Karpas-422 (cell line): ENCODE data around the gene HTT-AS. TPM values are rescaled to one million over a fixed set of nuclear protein-coding genes. Genes with fewer than 3 reads are reported as not detected.

ENCODE experiments used
- DNase-seq: peaks from one replicate; pipeline ENCODE4 v3.0.0-alpha.2; 2015
- H2AFZ ChIP-seq: fragments of 200-600 bp; sonication (generic); 2 replicates; pipeline ENCODE4 v1.6.1; 2014; ENCODE audit warnings: antibody characterized with exemption, low read length, mixed read lengths
- H3K27ac ChIP-seq: fragments of 200-600 bp; sonication (generic); 2 replicates; pipeline ENCODE4 v1.5.1; 2014; ENCODE audit warnings: mild to moderate bottlenecking, low read length, moderate library complexity
- H3K27me3 ChIP-seq: fragments of 200-600 bp; sonication (generic); 2 replicates; pipeline ENCODE4 v1.6.1; 2014; ENCODE audit warnings: low read length, mixed read lengths
- H3K36me3 ChIP-seq: fragments of 200-600 bp; sonication (generic); 2 replicates; pipeline ENCODE4 v1.6.1; 2014; ENCODE audit warnings: low read length, mixed read lengths; ENCODE audit not compliant: insufficient read depth
- H3K4me1 ChIP-seq: fragments of 200-600 bp; sonication (generic); 2 replicates; pipeline ENCODE4 v1.6.1; 2014; ENCODE audit warnings: mild to moderate bottlenecking, low read length, mixed read lengths
- H3K4me2 ChIP-seq: fragments of 200-600 bp; sonication (generic); 2 replicates; pipeline ENCODE4 v1.6.1; 2014; ENCODE audit warnings: low read length, low read depth, mild to moderate bottlenecking; ENCODE audit not compliant: poor library complexity, severe bottlenecking
- H3K4me3 ChIP-seq: fragments of 200-600 bp; sonication (generic); 2 replicates; pipeline ENCODE4 v1.5.1; 2014; ENCODE audit warnings: mild to moderate bottlenecking, antibody characterized with exemption, low read length, mixed read lengths
- H3K79me2 ChIP-seq: fragments of 200-600 bp; sonication (generic); 2 replicates; pipeline ENCODE4 v1.6.1; 2014; ENCODE audit warnings: mild to moderate bottlenecking, low read length, mixed read lengths
- H3K9ac ChIP-seq: fragments of 200-600 bp; sonication (generic); 2 replicates; pipeline ENCODE4 v1.6.0; 2014; ENCODE audit warnings: low read length
- H3K9me2 ChIP-seq: fragments of 200-600 bp; sonication (generic), shearing (Covaris generic); replicated peaks from 2 replicates; pipeline ENCODE4 v1.6.0; 2014; ENCODE audit warnings: mild to moderate bottlenecking, low read length, moderate library complexity; ENCODE audit not compliant: insufficient read depth
- H3K9me3 ChIP-seq: fragments of 300-700, 200-600 bp; sonication (generic); 2 replicates; pipeline ENCODE4 v1.6.1; 2014; ENCODE audit warnings: low read length, mixed read lengths
- H4K20me1 ChIP-seq: fragments of 200-600 bp; sonication (generic); 2 replicates; pipeline ENCODE4 v1.6.1; 2014; ENCODE audit warnings: mild to moderate bottlenecking, antibody characterized with exemption, low read length, low read depth; ENCODE audit not compliant: insufficient read depth
- total RNA-seq: library from RNA; depleted of rRNA; stranded (reverse); fragments of >200 nt; shearing (Covaris generic); gene quantifications from 2 replicates; pipeline ENCODE4 v1.2.3, GENCODE V29; 2014; ENCODE audit warnings: low replicate concordance

The HTT-AS gene
- total RNA-seq, 1 experiment from 2014 or later: not detected

GRCh38 chr4:3022112-3022511 is 52.2 kb downstream of the HTT-AS start:
- H2AFZ ChIP-seq: no peak overlapping the region
- peaks cover 21% of the 10 kb centered on the region for H3K4me1 ChIP-seq
- H3K9ac ChIP-seq: no peak overlapping the region
- H3K27me3 ChIP-seq: no peaks in the 10 kb centered on the region
- no peaks in the 10 kb centered on the region for H3K36me3 ChIP-seq
- H3K9me2 ChIP-seq: no peaks in the 10 kb centered on the region
- no peaks in the 10 kb centered on the region for H4K20me1 ChIP-seq
- no peak overlapping the region for H3K4me3 ChIP-seq
- no peak overlapping the region for H3K27ac ChIP-seq
- H3K4me2 ChIP-seq: no peak overlapping the region
- no peak for DNase-seq
- H3K9me3 ChIP-seq: no peaks in the 10 kb centered on the region
- no peaks in the 10 kb centered on the region for H3K79me2 ChIP-seq

- H3K9me3 ChIP-seq: no peaks in the 10 kb centered on the region
- H3K27ac ChIP-seq: no peak overlapping the region
- H3K36me3 ChIP-seq: no peaks in the 10 kb centered on the region
- H4K20me1 ChIP-seq: no peaks in the 10 kb centered on the region
- H3K9me2 ChIP-seq: no peaks in the 10 kb centered on the region
- no peaks in the 10 kb centered on the region for H3K27me3 ChIP-seq
- H3K4me3 ChIP-seq: no peak overlapping the region
- H3K4me2 ChIP-seq: no peak overlapping the region
- DNase-seq: no peak
- no peak overlapping the region for H2AFZ ChIP-seq
- no peak overlapping the region for H3K9ac ChIP-seq
- H3K79me2 ChIP-seq: no peaks in the 10 kb centered on the region
- H3K4me1 ChIP-seq: peaks cover 21% of the 10 kb centered on the region
Observed at GRCh38 chr4:3021627-3022026, 52.7 kb downstream of the HTT-AS start.

- Histone ChIP-seq H3K4me2 (no peak overlapping the region), H3K4me1 (peaks cover 21% of the 10 kb centered on the region), H4K20me1 (no peaks in the 10 kb centered on the region), H3K27me3 (no peaks in the 10 kb centered on the region), H3K27ac (no peak overlapping the region), H3K36me3 (no peaks in the 10 kb centered on the region), H3K9me3 (no peaks in the 10 kb centered on the region), H3K9me2 (no peaks in the 10 kb centered on the region), H3K9ac (no peak overlapping the region), H3K4me3 (no peak overlapping the region), H3K79me2 (no peaks in the 10 kb centered on the region), H2AFZ (no peak overlapping the region)
- no peak for DNase-seq
Observed at GRCh38 chr4:3021127-3021526, 53.2 kb downstream of the HTT-AS start.

DNA sequence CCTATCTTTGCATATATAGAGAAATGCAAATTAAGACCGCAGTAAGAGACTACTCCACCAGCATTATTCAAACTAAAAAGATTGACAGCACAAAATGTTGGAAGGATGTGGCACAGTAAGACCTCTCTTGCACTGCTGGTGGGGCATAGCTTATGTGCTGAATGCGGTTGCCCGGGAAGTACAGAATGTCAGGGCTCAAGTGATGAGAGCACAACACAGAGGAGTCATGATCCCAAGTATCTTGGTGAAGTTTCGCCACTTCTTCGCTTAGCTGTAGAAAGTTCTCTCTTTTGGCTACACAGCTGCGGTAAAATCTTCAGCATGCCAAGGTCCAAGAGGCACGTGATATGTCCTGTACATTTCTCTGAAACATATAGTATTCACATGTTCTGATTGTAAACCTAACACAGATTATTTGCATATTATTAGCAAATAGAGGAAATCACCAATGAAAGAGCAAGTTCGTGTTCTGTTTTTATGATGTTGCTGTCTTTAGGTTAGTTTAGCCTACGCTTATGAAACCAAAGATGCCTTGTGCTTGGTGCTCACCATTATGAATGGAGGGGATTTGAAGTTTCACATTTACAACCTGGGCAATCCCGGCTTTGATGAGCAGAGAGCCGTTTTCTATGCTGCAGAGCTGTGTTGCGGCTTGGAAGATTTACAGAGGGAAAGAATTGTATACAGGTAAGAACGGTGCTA is 55.0 kb downstream of the HTT-AS start:
- H2AFZ ChIP-seq: no peak overlapping the region
- H3K9ac ChIP-seq: no peak overlapping the region
- no peaks in the 10 kb centered on the region for H3K9me3 ChIP-seq
- H3K27ac ChIP-seq: no peak overlapping the region
- no peaks in the 10 kb centered on the region for H4K20me1 ChIP-seq
- H3K27me3 ChIP-seq: no peaks in the 10 kb centered on the region
- H3K9me2 ChIP-seq: no peaks in the 10 kb centered on the region
- no peaks in the 10 kb centered on the region for H3K36me3 ChIP-seq
- H3K4me2 ChIP-seq: peak overlapping the region; percentile 38
- H3K4me3 ChIP-seq: 0 out of 2 replicates have a peak overlapping the region, but pooled peaks have one; percentile 9
- peak; percentile 54 for DNase-seq
- peaks cover 21% of the 10 kb centered on the region for H3K4me1 ChIP-seq
- no peaks in the 10 kb centered on the region for H3K79me2 ChIP-seq

- peaks cover 21% of the 10 kb centered on the region for H3K4me1 ChIP-seq
- H3K27ac ChIP-seq: no peak overlapping the region
- H3K9me2 ChIP-seq: no peaks in the 10 kb centered on the region
- no peak overlapping the region for H3K4me2 ChIP-seq
- H3K9me3 ChIP-seq: no peaks in the 10 kb centered on the region
- no peaks in the 10 kb centered on the region for H3K79me2 ChIP-seq
- H4K20me1 ChIP-seq: no peaks in the 10 kb centered on the region
- no peak for DNase-seq
- no peaks in the 10 kb centered on the region for H3K36me3 ChIP-seq
- H3K27me3 ChIP-seq: no peaks in the 10 kb centered on the region
- H2AFZ ChIP-seq: no peak overlapping the region
- H3K9ac ChIP-seq: no peak overlapping the region
- no peak overlapping the region for H3K4me3 ChIP-seq
Observed at GRCh38 chr4:3017504-3017903, 56.8 kb downstream of the HTT-AS start.

DNA sequence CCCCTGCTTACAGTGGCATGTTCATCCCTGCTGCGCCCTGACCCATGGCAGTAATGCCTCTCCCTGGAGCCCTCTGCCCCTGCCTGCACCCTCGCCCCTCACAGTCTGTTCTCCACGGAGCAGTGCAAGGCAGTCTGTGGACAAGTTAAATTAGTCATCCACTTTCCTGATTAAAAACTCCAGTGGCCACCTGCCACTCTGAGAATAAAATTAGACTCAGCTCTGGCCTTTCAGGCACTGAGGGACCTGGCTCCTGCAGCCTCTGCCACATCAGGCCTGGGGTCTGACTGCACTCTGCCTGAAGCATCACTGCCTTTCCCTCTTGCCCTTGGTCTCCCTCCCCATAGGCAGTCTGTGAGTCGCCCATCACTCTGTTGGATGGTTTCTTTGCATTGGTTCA is 57.4 kb downstream of the HTT-AS start:
- Histone ChIP-seq H3K36me3 (no peaks in the 10 kb centered on the region), H3K4me2 (no peak overlapping the region)

GRCh38 chr4:3013839-3014350 is 60.4 kb downstream of the HTT-AS start:
- H3K4me1 ChIP-seq: peaks cover 13% of the 10 kb centered on the region
- H3K9me2 ChIP-seq: no peaks in the 10 kb centered on the region
- no peaks in the 10 kb centered on the region for H3K36me3 ChIP-seq
- H3K4me2 ChIP-seq: no peak overlapping the region
- DNase-seq: no peak
- H4K20me1 ChIP-seq: no peaks in the 10 kb centered on the region
- H3K27me3 ChIP-seq: no peaks in the 10 kb centered on the region
- H3K9ac ChIP-seq: no peak overlapping the region
- no peak overlapping the region for H3K4me3 ChIP-seq
- no peaks in the 10 kb centered on the region for H3K79me2 ChIP-seq
- no peaks in the 10 kb centered on the region for H3K9me3 ChIP-seq
- no peak overlapping the region for H2AFZ ChIP-seq
- H3K27ac ChIP-seq: no peak overlapping the region

More for the DNA sequence above, 57.4 kb downstream of the HTT-AS start:
- Histone ChIP-seq H3K79me2 (no peaks in the 10 kb centered on the region), H3K4me1 (peaks cover 21% of the 10 kb centered on the region), H3K27ac (no peak overlapping the region), H4K20me1 (no peaks in the 10 kb centered on the region), H3K27me3 (no peaks in the 10 kb centered on the region), H2AFZ (no peak overlapping the region), H3K9me2 (no peaks in the 10 kb centered on the region), H3K9me3 (no peaks in the 10 kb centered on the region), H3K4me3 (no peak overlapping the region), H3K9ac (no peak overlapping the region)
- DNase-seq: no peak
